Smooth muscle cell (in vitro differentiated cells): ENCODE measurements around the gene STAMBP. TPM values are rescaled to one million over a fixed set of nuclear protein-coding genes. Genes with fewer than 3 reads are reported as not detected.

ENCODE experiments used
- DNase-seq: peaks from one replicate; lab custom pipeline; 2025; ENCODE audit not compliant: unreplicated experiment; lab: John Stamatoyannopoulos, UW
- H2AFZ ChIP-seq: fragments of 200-600 bp; sonication (generic); 2 replicates; pipeline ENCODE4 v1.6.0; 2016; ENCODE audit warnings: antibody characterized with exemption, low read depth, mild to moderate bottlenecking
- H3F3A ChIP-seq: fragments of 200-600 bp; sonication (generic); 2 replicates; pipeline ENCODE4 v1.6.0; 2017; ENCODE audit warnings: antibody characterized with exemption, low read depth
- H3K27ac ChIP-seq: fragments of 200-600 bp; sonication (generic); 2 replicates; pipeline ENCODE4 v1.5.1; 2016; ENCODE audit warnings: low read depth, mild to moderate bottlenecking
- H3K27me3 ChIP-seq: fragments of 200-600 bp; sonication (generic); 2 replicates; pipeline ENCODE4 v1.6.1; 2016; ENCODE audit warnings: low read depth, mild to moderate bottlenecking
- H3K36me3 ChIP-seq: fragments of 200-600 bp; sonication (generic); 2 replicates; pipeline ENCODE4 v1.5.1; 2016; ENCODE audit warnings: low read depth
- H3K4me1 ChIP-seq: fragments of 200-600 bp; sonication (generic); 2 replicates; pipeline ENCODE4 v1.5.1; 2016; ENCODE audit warnings: low read depth
- H3K4me2 ChIP-seq: fragments of 200-600 bp; sonication (generic); 2 replicates; pipeline ENCODE4 v1.6.0; 2016; ENCODE audit warnings: mild to moderate bottlenecking
- H3K4me3 ChIP-seq: fragments of 200-600 bp; sonication (generic); 2 replicates; pipeline ENCODE4 v1.5.1; 2016; ENCODE audit warnings: mild to moderate bottlenecking
- H3K79me2 ChIP-seq: fragments of 200-600 bp; sonication (generic); 2 replicates; pipeline ENCODE4 v1.6.0; 2016; ENCODE audit warnings: low read depth, mild to moderate bottlenecking
- H3K9ac ChIP-seq: fragments of 200-600 bp; sonication (generic); 2 replicates; pipeline ENCODE4 v1.6.0; 2016; ENCODE audit warnings: low read depth
- H3K9me3 ChIP-seq: fragments of 200-600 bp; sonication (generic); replicated peaks from 2 replicates; pipeline ENCODE4 v1.5.1; 2016; ENCODE audit warnings: low read depth
- H4K20me1 ChIP-seq: fragments of 200-600 bp; sonication (generic); 2 replicates; pipeline ENCODE4 v1.6.0; 2016; ENCODE audit warnings: low read depth
- WGBS: methylation state at CpG from one replicate; pipeline ENCODE4 v1.1.7; 2016; ENCODE audit warnings: low lambda C conversion rate; 5-methylcytosine and 5-hydroxymethylcytosine counted together
- polyA plus RNA-seq: library from polyadenylated mRNA; unstranded; fragments of >200 nt; fragmentation: Nextera tagmentation; extraction: Ambion mirVana; gene quantifications from 2 replicates; pipeline ENCODE4 v1.2.1, GENCODE V29; 2016
- total RNA-seq: library from RNA; depleted of rRNA; stranded (reverse); fragments of >200 nt; gene quantifications from 2 replicates; pipeline ENCODE4 v1.2.3, GENCODE V29; 2014
- TF ChIP-seq, protein P1 (sequence below): fragments of 200-600 bp; sonication (generic); IDR thresholded peaks from 2 replicates; pipeline ENCODE4 v1.5.1; 2017; ENCODE audit warnings: borderline replicate concordance, mild to moderate bottlenecking, antibody characterized with exemption; ENCODE audit not compliant: insufficient read depth, poor library complexity, severe bottlenecking

Gene STAMBP
- total and polyA plus RNA-seq, 2 experiments from 2014 or later: 48.5 to 61.1 TPM

DNA sequence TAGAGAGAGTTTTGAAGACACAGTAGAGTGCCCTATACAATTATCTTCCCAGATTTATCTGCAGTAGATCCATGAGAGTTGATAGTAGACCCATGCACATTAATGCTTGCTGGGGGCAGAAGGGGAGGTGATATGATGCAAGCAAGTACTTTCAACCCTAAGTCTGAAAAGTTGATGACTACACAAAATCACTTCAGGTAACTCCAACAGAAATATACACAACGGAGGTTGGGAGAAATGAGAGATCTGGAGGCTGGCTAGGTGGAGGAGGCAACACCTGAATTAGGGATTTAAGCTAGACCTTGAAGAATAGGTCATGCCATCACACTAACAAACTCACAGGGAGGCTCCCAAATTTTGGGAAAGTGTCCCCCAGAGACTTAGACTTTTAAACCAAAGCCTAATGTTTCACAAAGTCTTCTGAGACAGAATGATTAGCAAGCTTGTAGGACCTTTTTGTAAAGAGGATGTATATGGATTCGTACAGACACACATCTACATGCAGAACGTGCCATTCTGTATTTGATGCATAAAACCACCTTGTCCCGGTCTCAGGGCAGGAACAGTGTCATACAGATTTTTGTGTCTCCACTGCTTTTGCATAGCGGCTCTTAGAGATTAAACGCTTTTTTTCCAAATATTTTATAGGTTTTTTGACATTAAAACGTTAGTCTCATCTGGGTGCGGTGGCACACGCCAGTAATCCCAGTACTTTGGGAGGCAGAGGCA is 937 bp upstream of the STAMBP start:
- Histone ChIP-seq H3K27ac (no peak overlapping the region), H2AFZ (peak overlapping the region; percentile 86), H3K9me3 (no peaks in the 10 kb centered on the region), H3K9ac (no peak overlapping the region), H3K36me3 (peaks cover 2% of the 10 kb centered on the region), H3K4me3 (no peak overlapping the region), H3K4me1 (peaks cover 12% of the 10 kb centered on the region), H3K79me2 (peaks cover 9% of the 10 kb centered on the region), H3F3A (peaks cover 8% of the 10 kb centered on the region), H3K27me3 (no peaks in the 10 kb centered on the region), H4K20me1 (no peaks in the 10 kb centered on the region), H3K4me2 (peak overlapping the region; percentile 83)
- WGBS: 88% methylated on average over 9 of the region's 9 CpGs
- TF ChIP-seq, protein P1, sequence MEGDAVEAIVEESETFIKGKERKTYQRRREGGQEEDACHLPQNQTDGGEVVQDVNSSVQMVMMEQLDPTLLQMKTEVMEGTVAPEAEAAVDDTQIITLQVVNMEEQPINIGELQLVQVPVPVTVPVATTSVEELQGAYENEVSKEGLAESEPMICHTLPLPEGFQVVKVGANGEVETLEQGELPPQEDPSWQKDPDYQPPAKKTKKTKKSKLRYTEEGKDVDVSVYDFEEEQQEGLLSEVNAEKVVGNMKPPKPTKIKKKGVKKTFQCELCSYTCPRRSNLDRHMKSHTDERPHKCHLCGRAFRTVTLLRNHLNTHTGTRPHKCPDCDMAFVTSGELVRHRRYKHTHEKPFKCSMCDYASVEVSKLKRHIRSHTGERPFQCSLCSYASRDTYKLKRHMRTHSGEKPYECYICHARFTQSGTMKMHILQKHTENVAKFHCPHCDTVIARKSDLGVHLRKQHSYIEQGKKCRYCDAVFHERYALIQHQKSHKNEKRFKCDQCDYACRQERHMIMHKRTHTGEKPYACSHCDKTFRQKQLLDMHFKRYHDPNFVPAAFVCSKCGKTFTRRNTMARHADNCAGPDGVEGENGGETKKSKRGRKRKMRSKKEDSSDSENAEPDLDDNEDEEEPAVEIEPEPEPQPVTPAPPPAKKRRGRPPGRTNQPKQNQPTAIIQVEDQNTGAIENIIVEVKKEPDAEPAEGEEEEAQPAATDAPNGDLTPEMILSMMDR: no peak
- DNase-seq: no peak

DNA sequence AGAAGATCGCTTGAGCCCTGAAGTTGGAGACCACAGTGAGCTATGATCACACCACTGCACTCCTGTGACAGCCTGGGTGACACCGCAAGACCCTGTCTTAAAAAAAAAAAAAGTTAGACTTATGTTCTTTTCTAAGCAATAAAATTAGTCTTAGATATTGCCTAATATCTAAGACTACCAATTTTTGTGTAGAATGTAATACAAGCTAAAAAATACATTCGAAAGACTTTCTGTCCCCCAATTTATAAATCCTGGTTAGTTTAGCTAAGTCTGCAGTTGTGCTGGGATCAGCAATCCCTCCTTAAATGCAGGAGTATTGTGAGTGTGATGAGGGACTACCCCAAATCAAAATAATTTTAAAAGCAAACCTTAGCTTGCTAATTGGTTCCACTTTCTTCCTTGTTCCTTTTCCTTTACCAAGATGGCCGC is 358 bp upstream of the STAMBP start:
- no peak overlapping the region for H3K9ac ChIP-seq
- DNase-seq: no peak
- H3K79me2 ChIP-seq: peaks cover 9% of the 10 kb centered on the region
- peaks cover 12% of the 10 kb centered on the region for H3K4me1 ChIP-seq
- TF ChIP-seq, protein P1: no peak
- H3K4me3 ChIP-seq: peak overlapping the region; percentile 75
- no peaks in the 10 kb centered on the region for H3K9me3 ChIP-seq
- peak overlapping the region; percentile 86 for H2AFZ ChIP-seq
- no peaks in the 10 kb centered on the region for H4K20me1 ChIP-seq
- peak overlapping the region; percentile 83 for H3K4me2 ChIP-seq
- H3K27ac ChIP-seq: no peak overlapping the region
- WGBS: 67% methylated on average over 4 of the region's 4 CpGs
- no peaks in the 10 kb centered on the region for H3K27me3 ChIP-seq
- H3K36me3 ChIP-seq: peaks cover 6% of the 10 kb centered on the region
- H3F3A ChIP-seq: peaks cover 8% of the 10 kb centered on the region

DNA sequence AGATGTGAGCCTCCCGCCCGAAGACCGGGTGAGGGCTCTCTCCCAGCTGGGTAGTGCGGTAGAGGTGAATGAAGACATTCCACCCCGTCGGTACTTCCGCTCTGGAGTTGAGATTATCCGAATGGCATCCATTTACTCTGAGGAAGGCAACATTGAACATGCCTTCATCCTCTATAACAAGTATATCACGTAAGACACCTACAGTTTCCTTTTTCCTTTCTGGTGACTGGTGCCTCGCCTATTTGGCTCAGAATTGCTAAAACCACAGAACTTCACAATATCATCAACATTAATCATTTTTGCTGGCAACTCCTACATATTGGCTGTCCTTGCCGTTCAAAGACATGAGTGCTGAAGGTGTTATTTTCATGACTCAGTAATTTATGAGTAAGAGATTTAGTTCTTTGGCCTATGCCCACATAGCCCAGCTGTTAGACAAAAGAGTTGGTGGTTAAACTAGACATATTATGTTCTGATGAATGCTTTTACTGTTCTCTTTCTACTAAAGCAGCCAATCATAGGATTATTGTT is 2.2 kb downstream of the STAMBP start:
- Histone ChIP-seq H3K27ac (peak overlapping the region; percentile 97), H3K9ac (no peak overlapping the region), H3K9me3 (no peaks in the 10 kb centered on the region), H2AFZ (no peak overlapping the region), H3K4me1 (peaks cover 12% of the 10 kb centered on the region), H3K4me3 (no peak overlapping the region), H3K4me2 (peak overlapping the region; percentile 94), H3F3A (peaks cover 8% of the 10 kb centered on the region), H3K36me3 (peaks cover 6% of the 10 kb centered on the region), H4K20me1 (peaks cover 13% of the 10 kb centered on the region), H3K79me2 (peaks cover 14% of the 10 kb centered on the region), H3K27me3 (no peaks in the 10 kb centered on the region)
- 60% methylated on average over 11 of the region's 11 CpGs for WGBS
- DNase-seq: no peak
- TF ChIP-seq, protein P1: no peak
